Cardiac fibroblast (primary cell): ENCODE data around the gene STYX.

Source experiments
- DNase-seq, 2 donors: peaks; one replicate each; pipeline versions ENCODE4 v3.0.0 to v3.0.0-alpha.2; 2010; ENCODE audit warnings: low read depth in 2 of 2
- H3K4me3 ChIP-seq, 2 donors: replicated peaks in 1 of 2; 1 replicate in 1 of 2; 2 replicates in 1 of 2; pipeline ENCODE4 v1.5.1; 2011; ENCODE audit warnings: low read depth in 2 of 2, low read length in 2 of 2, mild to moderate bottlenecking in 2 of 2, moderate library complexity in 1 of 2
- TF ChIP-seq, protein P1 (sequence below): IDR thresholded peaks from one replicate; pipeline ENCODE4 v1.5.1; 2011; ENCODE audit warnings: low read depth, mild to moderate bottlenecking, low read length, inconsistent platforms

STYX gene

DNA sequence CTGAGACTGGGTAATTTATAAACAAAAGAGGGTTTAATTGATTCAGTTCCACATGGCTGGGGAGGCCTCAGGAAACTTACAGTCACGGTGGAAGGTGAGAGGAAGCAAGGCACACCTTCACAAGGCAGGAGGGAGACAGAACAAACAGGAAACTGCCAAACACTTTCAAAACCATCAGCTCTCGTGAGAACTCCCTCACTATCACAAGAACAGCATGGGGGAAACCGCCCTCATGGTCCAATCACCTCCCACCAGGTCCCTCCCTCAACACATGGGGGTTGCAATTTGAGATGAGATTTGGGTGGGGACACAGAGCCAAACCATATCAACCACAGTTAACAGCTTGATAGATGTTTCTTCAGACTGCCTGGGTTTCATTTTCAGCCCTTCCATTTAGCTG is 67.7 kb downstream of the STYX start:
- no peak for DNase-seq
- no peak overlapping the region for H3K4me3 ChIP-seq
- TF ChIP-seq, protein P1, sequence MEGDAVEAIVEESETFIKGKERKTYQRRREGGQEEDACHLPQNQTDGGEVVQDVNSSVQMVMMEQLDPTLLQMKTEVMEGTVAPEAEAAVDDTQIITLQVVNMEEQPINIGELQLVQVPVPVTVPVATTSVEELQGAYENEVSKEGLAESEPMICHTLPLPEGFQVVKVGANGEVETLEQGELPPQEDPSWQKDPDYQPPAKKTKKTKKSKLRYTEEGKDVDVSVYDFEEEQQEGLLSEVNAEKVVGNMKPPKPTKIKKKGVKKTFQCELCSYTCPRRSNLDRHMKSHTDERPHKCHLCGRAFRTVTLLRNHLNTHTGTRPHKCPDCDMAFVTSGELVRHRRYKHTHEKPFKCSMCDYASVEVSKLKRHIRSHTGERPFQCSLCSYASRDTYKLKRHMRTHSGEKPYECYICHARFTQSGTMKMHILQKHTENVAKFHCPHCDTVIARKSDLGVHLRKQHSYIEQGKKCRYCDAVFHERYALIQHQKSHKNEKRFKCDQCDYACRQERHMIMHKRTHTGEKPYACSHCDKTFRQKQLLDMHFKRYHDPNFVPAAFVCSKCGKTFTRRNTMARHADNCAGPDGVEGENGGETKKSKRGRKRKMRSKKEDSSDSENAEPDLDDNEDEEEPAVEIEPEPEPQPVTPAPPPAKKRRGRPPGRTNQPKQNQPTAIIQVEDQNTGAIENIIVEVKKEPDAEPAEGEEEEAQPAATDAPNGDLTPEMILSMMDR: no peak

DNA sequence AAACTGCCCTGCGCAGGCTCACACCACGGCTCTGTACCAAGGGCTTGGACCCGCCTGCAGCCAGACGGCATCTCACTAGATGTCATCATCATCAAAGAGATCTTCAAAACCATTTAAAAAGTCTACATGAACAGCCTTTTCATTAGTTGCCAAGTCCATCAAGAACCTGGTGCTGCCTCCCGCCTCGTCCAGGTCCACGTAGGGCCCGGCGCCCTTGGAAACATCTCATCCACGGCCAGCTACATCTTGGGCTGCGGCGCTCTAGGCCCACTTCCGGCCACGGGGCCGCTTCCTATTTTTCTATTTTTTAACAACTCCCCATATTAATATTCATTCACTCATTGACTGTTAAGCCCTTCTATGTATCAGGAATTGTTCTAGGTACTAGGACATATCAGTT is 68.9 kb downstream of the STYX start:
- no peak overlapping the region for H3K4me3 ChIP-seq
- TF ChIP-seq, protein P1: no peak
- DNase-seq: no peak

DNA sequence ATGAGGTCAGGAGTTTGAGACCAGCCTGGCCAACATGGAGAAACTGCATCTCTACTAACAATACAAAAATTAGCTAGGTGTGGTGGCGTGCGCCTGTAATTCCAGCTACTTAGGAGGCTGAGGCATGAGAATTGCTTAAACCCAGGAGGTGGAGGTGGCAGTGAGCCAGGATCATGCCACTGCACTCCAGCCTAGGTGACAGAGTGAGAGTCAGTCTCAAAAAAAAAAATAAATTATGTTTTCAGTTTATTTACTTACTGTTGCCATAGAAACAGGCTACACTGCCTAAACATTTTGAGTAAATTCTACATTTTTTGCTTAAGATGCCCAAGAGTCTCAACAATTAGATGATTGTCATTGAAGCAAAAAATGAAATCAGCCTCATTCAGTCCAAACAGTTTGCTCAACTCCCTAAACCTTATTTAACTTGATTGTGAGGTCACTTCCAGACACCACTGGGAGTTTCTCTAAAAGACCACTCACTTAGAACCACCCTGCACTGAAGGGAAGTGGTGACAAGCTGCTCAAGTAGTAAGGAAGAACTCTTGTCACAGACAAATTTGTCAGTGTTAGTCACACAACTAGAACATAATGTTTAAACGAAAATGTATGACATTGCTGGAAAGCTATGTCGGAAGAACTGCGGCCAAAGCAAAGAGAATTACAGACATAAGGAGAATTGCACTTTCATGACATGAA is 71.2 kb downstream of the STYX start:
- peak; percentile 64 to 98 for DNase-seq
- no peak overlapping the region for H3K4me3 ChIP-seq
- TF ChIP-seq, protein P1: no peak

DNA sequence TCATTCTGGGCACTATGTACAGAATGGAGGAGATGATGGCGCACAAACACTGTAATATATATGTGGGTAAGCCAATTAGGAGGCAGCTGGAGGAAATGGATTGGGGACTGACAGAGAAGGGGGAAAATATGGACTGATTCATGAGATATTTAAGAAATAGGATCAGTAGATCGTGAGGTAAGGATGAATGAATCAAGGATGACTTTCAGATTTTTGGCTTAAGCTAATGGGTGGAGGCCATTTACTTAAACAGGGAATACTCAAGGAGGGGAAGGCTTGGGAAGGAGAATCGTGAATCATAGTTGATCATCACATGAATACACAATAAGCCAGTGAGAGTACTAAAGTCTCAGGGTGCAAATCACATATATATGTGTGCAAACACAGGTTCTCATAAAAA is 72.6 kb downstream of the STYX start:
- TF ChIP-seq, protein P1: no peak
- peak in 1 of 2 donors; percentile 97 for DNase-seq
- H3K4me3 ChIP-seq: no peak overlapping the region

DNA sequence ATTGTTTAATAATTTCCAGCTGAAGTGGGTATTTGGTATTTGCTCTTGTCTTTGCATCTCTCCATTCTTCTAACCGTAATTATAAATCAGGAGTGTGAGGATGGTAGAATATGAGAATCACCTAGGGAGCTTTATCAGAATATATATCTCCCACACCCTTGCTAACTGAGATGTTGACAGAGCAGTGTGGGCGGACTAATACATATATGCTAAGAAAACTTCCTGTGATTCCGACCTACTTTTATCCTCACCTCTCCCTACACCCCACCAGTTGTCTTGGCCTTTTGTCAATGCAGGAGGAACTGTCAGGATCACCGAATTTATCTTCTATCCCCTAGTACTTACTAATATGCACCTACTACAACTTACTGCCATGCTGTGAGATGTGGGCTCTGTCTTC is 76.1 kb downstream of the STYX start:
- DNase-seq: no peak
- TF ChIP-seq, protein P1: no peak
- H3K4me3 ChIP-seq: no peak overlapping the region

DNA sequence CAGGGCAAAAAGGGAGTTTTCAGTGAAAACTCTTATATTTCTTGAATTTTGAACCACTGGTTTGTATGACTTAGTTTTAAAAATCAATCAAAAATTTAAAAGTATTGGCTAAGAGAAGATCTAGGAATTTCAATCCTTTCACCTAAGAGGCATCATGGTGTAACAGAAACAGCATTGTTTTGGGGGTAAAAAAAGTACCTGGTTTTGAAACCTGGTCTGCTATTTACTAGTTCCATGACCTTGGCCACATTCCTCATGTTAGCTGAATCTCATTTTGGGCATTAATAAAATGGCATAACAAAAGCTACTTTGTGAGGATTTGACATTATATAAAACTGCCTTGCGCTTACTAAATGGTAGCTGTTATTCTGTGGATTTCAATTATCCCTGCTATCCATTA is 78.1 kb downstream of the STYX start:
- TF ChIP-seq, protein P1: no peak
- no peak overlapping the region for H3K4me3 ChIP-seq
- DNase-seq: no peak

DNA sequence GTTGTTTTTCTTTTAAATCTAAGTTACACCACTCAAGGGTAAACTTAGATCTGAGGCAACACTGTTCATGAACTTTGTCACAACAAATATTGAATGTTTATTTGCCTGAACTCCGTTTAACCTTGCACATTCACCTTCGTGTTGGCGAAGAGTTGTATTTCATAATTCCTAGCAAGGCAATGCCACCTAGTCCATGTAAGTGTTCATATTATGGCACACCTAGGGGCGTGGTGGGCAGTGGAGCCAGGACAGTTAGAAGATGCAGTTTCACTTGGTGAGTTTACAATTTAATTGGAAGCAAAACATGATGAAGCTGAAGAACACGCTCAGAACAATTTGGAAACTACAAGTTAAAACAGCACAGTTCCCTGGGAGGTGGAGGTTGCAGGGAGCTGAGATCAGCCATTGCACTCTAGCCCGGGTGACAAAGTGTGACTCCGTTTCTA is 91.9 kb downstream of the STYX start:
- DNase-seq: no peak
- TF ChIP-seq, protein P1: no peak
- no peak overlapping the region for H3K4me3 ChIP-seq
